Left ventricle myocardium superior (tissue), 1 donor: ENCODE measurements around the gene FBXO7. TPM values are rescaled to one million over a fixed set of nuclear protein-coding genes. Genes with fewer than 3 reads are reported as not detected.

Experiments used
- ATAC-seq: fragments of 200-7000 bp; cut with Tn5 transposase; one replicate; pipeline ENCODE4 v1.9.1; 2020; ENCODE audit warnings: mild to moderate bottlenecking, moderate library complexity
- DNase-seq: peaks from one replicate; pipeline ENCODE4 v3.0.0-alpha.2; 2020
- intact Hi-C: fragments of 100-400 bp; cut with micrococcal nuclease; formaldehyde crosslinking; loops from one replicate; pipeline ENCODE4 v1.11.0; 2022
- total RNA-seq: library from RNA; stranded (reverse); fragmentation: NEBNext Ultra II Directional; extraction: Animal tissue kit (Norgen Biotek cat#: 25700); gene quantifications from one replicate; pipeline ENCODE4 v1.2.1, GENCODE V29; 2021
- donor health status: DM: no; HTN: yes; CAD: no; lungs with severe emphysema.

The FBXO7 gene
- total RNA-seq, 1 donor from 2014 or later: 32.2 TPM

DNA sequence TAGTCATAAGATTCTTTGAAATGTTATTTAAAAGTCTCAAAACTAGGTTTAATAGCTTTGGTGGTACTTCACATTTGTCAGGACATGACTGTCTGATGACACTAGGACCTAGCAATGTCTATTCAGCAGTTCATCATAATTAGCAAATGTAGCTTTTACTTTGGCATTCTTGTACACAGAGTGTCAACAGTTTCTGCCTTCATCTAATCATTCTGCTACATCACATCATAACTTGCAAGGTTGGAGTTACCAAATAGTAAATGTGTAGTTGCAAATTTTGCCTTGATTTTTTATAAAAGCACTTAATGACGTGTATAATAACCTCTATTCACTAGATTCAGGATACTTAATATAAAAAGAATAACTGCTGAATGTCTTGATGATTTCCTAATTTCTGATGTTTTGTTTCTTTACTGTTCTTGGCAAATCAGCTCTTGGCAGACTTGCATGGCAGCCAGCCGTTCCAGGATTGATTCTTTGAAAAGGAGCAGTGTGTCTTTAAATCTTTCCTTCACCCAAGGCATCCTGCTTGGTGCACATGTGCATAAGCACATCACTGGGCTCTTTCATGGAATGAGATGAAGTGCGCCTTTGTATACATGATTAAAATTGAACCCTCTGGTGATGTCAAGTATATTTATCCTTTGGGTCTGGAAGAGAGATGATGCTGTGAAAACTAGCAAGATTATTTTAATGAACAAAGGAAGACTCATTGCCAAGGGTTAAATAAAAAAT, 12.2 kb downstream of the FBXO7 start:
- intact Hi-C loops: no loop called here
- ATAC-seq (no peak), DNase-seq (no peak)

GRCh38 chr22:32487461-32487860, 12.8 kb downstream of the FBXO7 start:
- intact Hi-C loops: no loop called here
- ATAC-seq: no peak

GRCh38 chr22:32489377-32489776, 14.8 kb downstream of the FBXO7 start:
- no peak for DNase-seq
- intact Hi-C loops: no loop called here
- ATAC-seq: no peak

More at GRCh38 chr22:32487461-32487860, 12.8 kb downstream of the FBXO7 start:
- no peak for DNase-seq

DNA sequence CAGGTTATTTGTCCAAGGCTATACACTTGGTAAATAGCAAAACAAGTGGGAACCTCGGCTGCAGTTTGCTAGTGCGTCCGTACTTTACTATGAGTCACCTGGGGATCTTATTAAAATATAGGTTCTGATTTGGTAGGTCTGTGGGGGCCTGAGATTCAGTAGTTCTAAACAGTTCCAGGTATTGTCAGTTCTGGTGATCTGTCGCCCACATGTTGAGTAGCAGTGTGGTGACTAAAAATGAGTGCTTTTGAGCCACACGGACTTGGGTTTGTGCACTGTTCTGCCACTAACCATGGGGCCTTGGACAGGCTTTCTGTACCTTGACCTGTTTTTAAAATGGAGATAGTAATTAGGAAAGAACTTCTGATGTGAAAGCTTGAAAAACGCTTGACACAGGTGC, 15.7 kb downstream of the FBXO7 start:
- DNase-seq: no peak
- ATAC-seq: no peak
- intact Hi-C loops: no loop called here

DNA sequence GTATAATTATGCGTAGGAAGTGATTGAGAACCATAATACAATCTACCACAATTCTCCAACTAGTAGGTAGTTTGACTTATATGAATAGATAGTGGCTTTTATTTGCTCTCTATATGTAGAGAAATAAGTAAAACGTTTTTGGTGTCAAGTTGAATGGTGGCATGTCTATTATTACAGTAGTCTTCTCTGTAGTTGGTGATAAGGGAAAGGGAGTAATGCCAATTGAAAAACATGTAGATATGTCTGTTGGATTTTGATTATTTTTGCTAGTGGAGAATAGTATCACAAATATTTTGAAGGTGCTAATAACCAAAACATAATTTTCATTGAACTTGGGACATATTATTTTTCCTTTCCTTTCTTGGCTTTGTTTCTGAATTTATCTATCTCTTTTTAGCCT, 17.5 kb downstream of the FBXO7 start:
- ATAC-seq (no peak), DNase-seq (no peak)
- intact Hi-C loops: no loop called here

DNA sequence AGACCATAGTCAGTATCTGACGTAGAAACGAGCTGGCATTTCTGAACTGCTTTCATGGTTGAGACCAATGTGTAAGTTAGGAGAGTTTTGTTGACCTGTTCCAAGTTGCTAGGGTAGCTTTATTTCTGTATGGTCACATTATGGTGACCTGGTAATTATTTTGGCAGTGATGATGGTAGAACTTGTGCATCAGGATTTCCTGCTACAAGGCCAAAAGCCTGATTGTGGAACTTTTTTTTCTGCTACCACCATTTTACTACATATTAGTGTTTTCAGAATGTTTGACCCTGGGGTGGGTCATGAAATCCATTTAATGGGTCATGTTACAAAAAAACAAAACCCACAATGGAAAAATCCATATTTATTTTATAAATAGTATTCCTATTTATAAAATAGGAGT, 18.9 kb downstream of the FBXO7 start:
- intact Hi-C loops: no loop called here
- DNase-seq: no peak
- no peak for ATAC-seq

DNA sequence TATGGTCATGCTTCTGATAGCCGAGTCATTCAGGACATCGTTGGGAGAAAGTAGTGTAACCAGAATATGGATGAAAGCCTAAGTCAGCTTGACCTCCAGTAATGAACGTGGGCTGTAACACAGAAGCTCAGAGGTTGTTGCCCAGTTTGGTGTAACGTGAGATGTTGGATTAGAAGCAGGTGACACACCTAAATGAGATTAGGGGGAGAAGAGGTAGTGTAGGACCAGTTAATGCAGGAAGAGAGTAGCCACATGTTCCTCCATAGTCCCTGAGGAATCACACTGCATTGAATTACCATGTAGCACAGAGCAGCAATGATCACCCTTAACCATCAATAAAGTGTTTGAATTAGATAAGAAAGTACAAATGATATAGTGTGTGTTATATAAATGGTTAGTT, 20.4 kb downstream of the FBXO7 start:
- DNase-seq (no peak), ATAC-seq (no peak)
- intact Hi-C loops: no loop called here

DNA sequence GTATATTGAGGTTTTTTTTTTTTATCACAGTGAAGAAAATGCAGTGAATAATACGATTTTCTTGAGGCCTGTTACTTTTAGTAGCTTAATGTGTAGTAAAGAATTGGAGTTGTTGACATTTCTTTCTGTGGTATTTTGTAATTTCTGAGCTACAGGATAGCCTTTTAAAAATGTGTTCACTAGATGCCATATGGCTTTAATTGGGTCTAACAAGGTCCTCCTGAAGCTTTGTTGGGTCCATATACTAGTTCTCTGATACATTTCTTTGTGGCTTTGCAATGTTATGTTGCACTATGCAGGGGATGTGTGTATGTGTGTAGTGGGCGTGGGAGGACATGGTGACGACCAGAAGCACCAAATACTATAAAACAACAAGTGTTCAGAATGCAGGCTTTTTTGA, 25.1 kb downstream of the FBXO7 start:
- ATAC-seq: no peak
- DNase-seq: no peak
- intact Hi-C loops: no loop called here

- DNase-seq: no peak
- ATAC-seq: no peak
- intact Hi-C loops: no loop called here
Measured at GRCh38 chr22:32501836-32502752, 27.5 kb downstream of the FBXO7 start.

DNA sequence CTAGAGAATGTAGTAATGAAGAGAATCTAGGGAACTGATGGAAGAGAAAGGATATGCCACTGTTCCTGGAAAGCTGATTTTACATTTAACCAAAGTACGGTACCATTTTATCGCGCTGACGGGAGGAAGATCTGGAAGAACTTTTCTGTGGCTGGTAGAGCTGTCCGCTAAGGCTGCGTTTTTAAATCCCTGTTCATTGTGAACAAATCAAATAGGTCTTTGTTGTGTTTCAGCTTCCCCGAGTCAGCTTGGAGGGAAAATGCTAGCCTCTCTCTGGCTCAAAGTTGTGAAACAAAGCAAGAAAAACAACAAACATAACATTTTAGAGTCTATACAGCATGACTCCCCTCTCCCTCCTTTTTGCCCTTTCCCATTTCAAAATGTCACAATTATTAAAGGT, 34.4 kb downstream of the FBXO7 start:
- intact Hi-C loops: no loop called here
- no peak for ATAC-seq
- DNase-seq: no peak

GRCh38 chr22:32511274-32511673, 36.7 kb downstream of the FBXO7 start:
- DNase-seq: no peak
- ATAC-seq: no peak
- intact Hi-C loops: no loop called here

- ATAC-seq (no peak), DNase-seq (no peak)
- intact Hi-C loops: no loop called here
Measured at GRCh38 chr22:32511776-32512175, 37.2 kb downstream of the FBXO7 start.

DNA sequence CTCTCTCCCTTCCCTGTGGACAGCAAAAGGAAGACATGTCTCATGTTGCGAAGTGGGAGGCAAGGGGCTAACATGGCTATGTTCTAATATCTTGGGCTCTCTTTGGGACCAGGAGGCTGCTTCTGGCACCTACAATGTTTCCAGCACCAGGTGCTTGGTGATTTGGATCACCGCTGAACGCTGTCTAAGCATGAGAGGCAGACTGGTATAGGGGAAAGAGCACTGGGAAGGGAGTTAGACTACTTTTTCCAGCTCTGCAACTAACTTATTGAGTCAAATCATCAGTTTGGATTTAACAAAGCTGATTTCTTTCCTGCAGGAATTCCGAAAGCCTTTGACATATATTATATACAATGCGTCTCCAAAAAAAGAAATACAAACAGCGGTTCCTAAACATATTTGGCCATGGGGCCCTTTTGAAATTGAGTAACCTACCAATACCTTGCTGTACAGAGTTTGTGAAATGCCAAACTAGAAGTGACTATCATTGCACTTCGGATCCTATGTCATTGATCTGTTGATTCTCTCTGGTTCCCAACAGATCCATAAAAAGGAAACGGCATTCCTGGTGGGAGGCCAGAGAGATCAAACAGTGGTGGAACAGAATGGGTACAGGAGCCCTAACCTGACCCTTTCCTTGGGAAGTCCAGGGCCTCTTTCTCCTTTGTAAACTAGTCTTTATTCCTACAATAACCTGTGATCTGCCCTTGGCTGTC, 37.8 kb downstream of the FBXO7 start:
- no peak for ATAC-seq
- intact Hi-C loops: no loop called here
- no peak for DNase-seq

- DNase-seq: no peak
- intact Hi-C loops: no loop called here
- no peak for ATAC-seq
Measured at GRCh38 chr22:32515084-32515483, 40.5 kb downstream of the FBXO7 start.

- DNase-seq (no peak), ATAC-seq (no peak)
- intact Hi-C loops: no loop called here
Measured at GRCh38 chr22:32517488-32517887, 42.9 kb downstream of the FBXO7 start.

GRCh38 chr22:32517921-32518320, 43.3 kb downstream of the FBXO7 start:
- no peak for DNase-seq
- intact Hi-C loops: no loop called here
- ATAC-seq: no peak

DNA sequence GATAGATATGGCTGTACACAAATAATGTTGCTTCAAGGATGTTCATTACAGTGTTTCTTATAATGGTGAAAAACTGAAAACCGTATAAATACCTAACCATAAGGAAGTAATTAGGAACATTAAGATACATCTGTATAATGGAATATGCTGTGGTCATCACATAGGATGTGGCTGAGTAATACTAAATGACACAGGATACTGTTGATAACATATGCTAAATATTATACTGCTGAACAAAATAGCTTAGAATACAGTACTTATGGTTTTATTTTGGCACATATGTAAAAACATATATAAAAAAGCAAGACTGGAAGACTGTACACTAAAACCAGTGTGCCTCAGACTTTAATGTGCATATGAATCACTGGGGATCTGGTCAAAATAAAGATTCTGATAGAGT, 43.8 kb downstream of the FBXO7 start:
- intact Hi-C loops: no loop called here
- ATAC-seq (no peak), DNase-seq (no peak)

DNA sequence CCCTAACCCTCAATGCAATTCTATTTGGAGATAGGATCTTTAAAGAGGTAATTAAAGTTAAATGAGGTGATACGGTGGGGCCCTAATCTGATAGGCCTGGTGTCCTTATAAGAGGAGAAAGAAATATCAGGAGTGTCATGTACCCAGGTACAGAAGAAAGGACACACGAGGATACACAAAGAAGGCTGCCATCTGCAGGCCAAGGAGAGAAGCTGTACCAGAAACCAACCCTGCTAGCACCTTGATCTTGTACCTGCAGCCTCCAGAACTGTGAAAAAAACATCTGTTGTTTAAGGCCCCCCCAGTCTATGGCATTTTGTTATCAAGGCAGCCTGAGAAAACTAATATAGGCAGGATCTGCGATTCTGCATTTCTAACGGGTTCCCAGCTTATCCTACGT, 44.2 kb downstream of the FBXO7 start:
- ATAC-seq (no peak), DNase-seq (no peak)
- intact Hi-C loops: no loop called here

DNA sequence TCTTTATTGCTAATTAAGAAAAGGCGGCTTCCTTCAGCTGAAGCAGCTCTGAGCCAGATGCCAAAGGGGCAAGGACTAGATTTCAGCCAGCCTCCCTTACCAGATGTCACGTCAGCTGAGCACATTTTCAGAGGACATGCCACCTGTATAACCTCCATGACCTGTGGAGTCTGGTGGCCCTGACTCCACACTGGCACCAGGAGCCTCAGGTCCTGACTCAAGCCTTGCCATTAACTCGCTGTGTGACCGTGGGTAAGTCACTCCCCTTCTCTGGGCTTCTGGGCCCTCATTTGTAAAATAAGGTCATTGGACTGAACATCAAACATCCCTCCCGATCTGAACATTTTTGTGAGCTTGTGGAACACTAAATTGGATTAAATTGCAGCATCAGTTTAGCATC, 46.0 kb downstream of the FBXO7 start:
- DNase-seq (no peak), ATAC-seq (no peak)
- intact Hi-C loops: loop anchor here (10.0 kb wide), 1 partner anchor 144 kb away; no protein-coding TSS in a partner anchor

GRCh38 chr22:32522237-32522636, 47.6 kb downstream of the FBXO7 start:
- ATAC-seq (no peak), DNase-seq (no peak)
- intact Hi-C loops: loop anchor here (10.0 kb wide), 1 partner anchor 143 kb away; no protein-coding TSS in a partner anchor
